Esophagus muscularis mucosa (tissue), 3 donors: ENCODE measurements around the gene MTFMT.
A peak's percentile ranks its signal among the peaks of the same experiment; 100 is the strongest.

ENCODE experiments used
- CTCF ChIP-seq, 3 experiments: fragments of 200-600 bp in 2 of 3; fragments of 450-650 bp in 1 of 3; sonication (generic) in 2 of 3; IDR thresholded peaks; one replicate each; pipeline ENCODE4 v1.5.1; 2017 to 2019; ENCODE audit warnings: antibody characterized with exemption in 3 of 3, mild to moderate bottlenecking in 2 of 3, moderate library complexity in 1 of 3
- POLR2AphosphoS5 ChIP-seq, 2 donors: sonication (generic); formaldehyde crosslinking; IDR thresholded peaks; one replicate each; pipeline ENCODE4 v1.6.1; 2017; ENCODE audit warnings: antibody characterized with exemption in 2 of 2

GRCh38 chr15:65071381-65071811, 42.0 kb upstream of the MTFMT start:
- TF ChIP-seq POLR2AphosphoS5 (IDR thresholded peaks at IDR 0.05): peak; percentile 7 to 28
- no peak for TF ChIP-seq CTCF (IDR thresholded peaks at IDR 0.05)
